ENCODE measurements around the gene EXOC6B.

- TF ChIP-seq POLR2AphosphoS5 (IDR thresholded peaks at IDR 0.05) (no peak), CTCF (IDR thresholded peaks at IDR 0.05) (no peak), POLR2A (IDR thresholded peaks at IDR 0.05) (no peak)
Observed at GRCh38 chr2:72871880-72872279, 46.0 kb upstream of the EXOC6B start.
